ENCODE results near the gene NID2. TPM values are rescaled to one million over a fixed set of nuclear protein-coding genes. Genes with fewer than 3 reads are reported as not detected.

NID2 gene
- total and polyA plus RNA-seq, 2 of the 4 experiments (the other 2 are of a cell fraction), result 101 to 303 TPM

GRCh38 chr14:52049721-52050588 is 18.9 kb downstream of the NID2 start (continued):
- TF ChIP-seq MAFK (IDR thresholded peaks at IDR 0.05; ENCODE audit: low read depth, low read length) (no peak), FOS (IDR thresholded peaks at IDR 0.05; ENCODE audit: low read depth, low read length) (no peak)

- H2AFZ ChIP-seq (replicated peaks; ENCODE audit: low read length, poor library complexity), result no peak overlapping the region
- peaks cover 59% of the 10 kb centered on the region for H3K36me3 ChIP-seq (ENCODE audit: control insufficient read depth, insufficient read depth, low read length)
- H3K4me3 ChIP-seq (ENCODE audit: insufficient read depth, low read depth, low read length), result no peak overlapping the region
- H3K23ac ChIP-seq (ENCODE audit: low read depth, low read length), result no peak overlapping the region; the same call in 1 of the 2 replicates
- H2BK5ac ChIP-seq (ENCODE audit: low read depth, low read length, poor library complexity, severe bottlenecking), result no peak overlapping the region
- ChIA-PET POLR2A (ENCODE audit: unreplicated experiment) (no interaction called here), CTCF (no interaction called here)
- peaks cover 61% of the 10 kb centered on the region for H3K4me1 ChIP-seq (ENCODE audit: control insufficient read depth, insufficient read depth, low read length)
- H4K91ac ChIP-seq (ENCODE audit: insufficient read depth, low read depth, low read length), result no peak overlapping the region
- in situ Hi-C loops (cut with MboI; ENCODE audit: low sequenced_read_pairs) (no loop called here), dilution Hi-C loops (cut with HindIII; ENCODE audit: low sequenced_read_pairs, unreplicated experiment) (no loop called here), intact Hi-C loops (cut with micrococcal nuclease) (no loop called here)
- no peak overlapping the region for H2BK120ac ChIP-seq (ENCODE audit: low read depth, low read length)
- no peak overlapping the region for H2BK15ac ChIP-seq (ENCODE audit: low read depth, low read length)
- no peak overlapping the region for H2AK9ac ChIP-seq (replicated peaks; ENCODE audit: low read depth, low read length, poor library complexity)
- no peak overlapping the region for H3K27ac ChIP-seq (ENCODE audit: insufficient read depth, low read length)
- H3K4ac ChIP-seq (ENCODE audit: low read depth, low read length), result no peak overlapping the region
- no peak overlapping the region for H3K4me2 ChIP-seq (ENCODE audit: low read depth, low read length)
- H4K20me1 ChIP-seq (ENCODE audit: insufficient read depth, low read length), result peaks cover 68% of the 10 kb centered on the region
- H3K9me1 ChIP-seq (ENCODE audit: insufficient read depth, low read length), result peaks cover 56% of the 10 kb centered on the region
- no TSS peak for BruUV-seq (replicated peaks)
- no peak overlapping the region for H3K14ac ChIP-seq (replicated peaks; ENCODE audit: low read depth, low read length)
- H4K8ac ChIP-seq (ENCODE audit: low read depth in 2 of 2, low read length in 2 of 2), result no peak overlapping the region
- no peak overlapping the region for H2BK20ac ChIP-seq (ENCODE audit: low read depth, low read length)
- no peak for ATAC-seq (ENCODE audit: low read depth)
- no peak overlapping the region for H3K56ac ChIP-seq (ENCODE audit: extremely low read depth, insufficient read depth, low read length)
- 100% methylated on average over 1 of the region's 5 CpGs; no CpG with 5 or more reads in 1 of the 2 experiments for WGBS, 2 experiments (ENCODE audit: extremely low coverage in 2 of 2, insufficient read length in 1 of 2)
- peaks cover 26 to 82% of the 10 kb centered on the region in 2 experiments for H3K79me1 ChIP-seq (ENCODE audit: low read depth in 1 of 2, low read length in 2 of 2)
- no peak overlapping the region for H3K9ac ChIP-seq (ENCODE audit: low read depth, low read length)
- H2AK5ac ChIP-seq (ENCODE audit: low read depth, low read length), result 0 out of 2 replicates have a peak overlapping the region, but pooled peaks have one; percentile 10
- no peaks in the 10 kb centered on the region for H3K9me3 ChIP-seq (ENCODE audit: control insufficient read depth, insufficient read depth, low read length)
- no peak for TF ChIP-seq CTCF (conservative IDR thresholded peaks at IDR 0.05; ENCODE audit: low read depth, low read length)
- TF ChIP-seq FOS (IDR thresholded peaks at IDR 0.05; ENCODE audit: low read depth, low read length), result no peak
- TF ChIP-seq MXI1 (IDR thresholded peaks at IDR 0.05; ENCODE audit: borderline replicate concordance, low read depth, low read length), result no peak
- TF ChIP-seq CHD1 (IDR thresholded peaks at IDR 0.05; ENCODE audit: low read depth, low read length), result no peak
- no peak for TF ChIP-seq MAFK (IDR thresholded peaks at IDR 0.05; ENCODE audit: low read depth, low read length)
- TF ChIP-seq NFE2L2 (IDR thresholded peaks at IDR 0.05; ENCODE audit: low read depth, low read length), result no peak
- no peak overlapping the region for H4K5ac ChIP-seq (ENCODE audit: low read depth, low read length)
- H3K18ac ChIP-seq (ENCODE audit: low read depth, low read length), result no peak overlapping the region
- no peak for DNase-seq
- H3K27me3 ChIP-seq (ENCODE audit: control insufficient read depth, insufficient read depth, low read length), result no peaks in the 10 kb centered on the region
Observed at GRCh38 chr14:52049271-52049670, 19.6 kb downstream of the NID2 start.
